GM10266 (cell line): ENCODE measurements around the gene MRPS14.

Source experiments
- DNase-seq: peaks from one replicate; pipeline ENCODE4 v3.0.0; 2012; ENCODE audit errors: extremely low spot score
- TF ChIP-seq, protein P1 (sequence below): IDR thresholded peaks from 2 replicates; pipeline ENCODE4 v1.5.1; 2012; ENCODE audit warnings: mild to moderate bottlenecking, low read depth; ENCODE audit not compliant: control insufficient read depth, insufficient read depth; ENCODE audit errors: missing control alignments

Gene MRPS14

DNA sequence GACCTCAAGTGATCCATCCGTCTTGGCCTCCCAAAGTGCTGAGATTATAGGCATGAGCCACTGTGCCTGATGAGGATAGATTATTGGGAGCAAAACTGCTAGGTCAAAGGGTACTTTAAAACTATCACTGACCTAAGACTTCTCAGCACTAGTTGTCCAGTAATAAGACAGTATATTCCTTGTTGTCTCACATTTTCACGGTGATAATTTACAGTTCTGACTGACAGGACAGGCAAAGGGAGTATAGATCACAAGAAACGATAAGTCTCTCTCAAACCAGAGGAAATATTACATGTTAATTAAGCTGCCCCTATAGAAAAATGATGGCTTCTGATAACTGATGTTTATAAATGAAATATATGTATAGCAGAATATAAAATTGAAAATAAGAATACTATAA is 3.7 kb downstream of the MRPS14 start:
- DNase-seq, result no peak
- TF ChIP-seq, protein P1, sequence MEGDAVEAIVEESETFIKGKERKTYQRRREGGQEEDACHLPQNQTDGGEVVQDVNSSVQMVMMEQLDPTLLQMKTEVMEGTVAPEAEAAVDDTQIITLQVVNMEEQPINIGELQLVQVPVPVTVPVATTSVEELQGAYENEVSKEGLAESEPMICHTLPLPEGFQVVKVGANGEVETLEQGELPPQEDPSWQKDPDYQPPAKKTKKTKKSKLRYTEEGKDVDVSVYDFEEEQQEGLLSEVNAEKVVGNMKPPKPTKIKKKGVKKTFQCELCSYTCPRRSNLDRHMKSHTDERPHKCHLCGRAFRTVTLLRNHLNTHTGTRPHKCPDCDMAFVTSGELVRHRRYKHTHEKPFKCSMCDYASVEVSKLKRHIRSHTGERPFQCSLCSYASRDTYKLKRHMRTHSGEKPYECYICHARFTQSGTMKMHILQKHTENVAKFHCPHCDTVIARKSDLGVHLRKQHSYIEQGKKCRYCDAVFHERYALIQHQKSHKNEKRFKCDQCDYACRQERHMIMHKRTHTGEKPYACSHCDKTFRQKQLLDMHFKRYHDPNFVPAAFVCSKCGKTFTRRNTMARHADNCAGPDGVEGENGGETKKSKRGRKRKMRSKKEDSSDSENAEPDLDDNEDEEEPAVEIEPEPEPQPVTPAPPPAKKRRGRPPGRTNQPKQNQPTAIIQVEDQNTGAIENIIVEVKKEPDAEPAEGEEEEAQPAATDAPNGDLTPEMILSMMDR, result no peak

DNA sequence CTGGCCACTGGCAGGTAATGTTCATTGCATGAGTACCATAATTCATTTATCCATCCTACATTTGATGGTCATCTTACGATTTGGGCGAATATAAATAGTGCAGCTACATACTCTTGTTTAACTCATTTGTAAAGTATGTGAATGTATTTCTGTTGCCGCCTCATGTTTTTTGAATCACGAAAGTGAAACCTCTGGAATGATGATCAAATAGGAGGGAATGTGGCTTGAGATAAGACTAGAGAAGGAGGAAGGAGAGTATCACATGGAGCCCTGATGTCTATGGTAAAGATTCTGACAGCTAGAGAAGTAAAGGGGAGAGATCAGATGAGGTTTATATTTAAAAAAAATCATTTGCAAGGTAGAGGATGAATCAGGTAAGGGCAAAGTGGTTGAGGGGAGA is 8.0 kb downstream of the MRPS14 start:
- DNase-seq, result no peak

DNA sequence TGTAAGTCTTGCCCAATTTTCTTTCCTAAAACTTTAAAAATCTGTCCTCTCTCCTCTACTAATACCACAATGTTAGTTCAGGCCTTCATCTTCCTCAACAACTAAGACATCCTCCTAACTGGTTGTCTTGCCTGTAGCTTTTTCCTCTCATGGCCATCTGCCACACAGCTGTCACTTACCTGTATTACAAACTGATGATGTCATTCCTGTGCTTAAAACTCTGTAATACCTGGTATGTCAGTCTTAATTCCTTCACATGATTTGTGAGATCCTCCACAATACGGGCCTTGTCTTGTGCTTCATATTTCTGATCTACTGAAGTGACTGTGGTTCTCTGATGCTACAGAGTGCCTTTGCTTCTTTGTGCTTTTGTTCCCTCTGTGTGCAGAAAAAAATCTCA is 9.8 kb downstream of the MRPS14 start:
- TF ChIP-seq, protein P1, result no peak
- no peak for DNase-seq

More for the DNA sequence above, 8.0 kb downstream of the MRPS14 start:
- TF ChIP-seq, protein P1, result no peak

DNA sequence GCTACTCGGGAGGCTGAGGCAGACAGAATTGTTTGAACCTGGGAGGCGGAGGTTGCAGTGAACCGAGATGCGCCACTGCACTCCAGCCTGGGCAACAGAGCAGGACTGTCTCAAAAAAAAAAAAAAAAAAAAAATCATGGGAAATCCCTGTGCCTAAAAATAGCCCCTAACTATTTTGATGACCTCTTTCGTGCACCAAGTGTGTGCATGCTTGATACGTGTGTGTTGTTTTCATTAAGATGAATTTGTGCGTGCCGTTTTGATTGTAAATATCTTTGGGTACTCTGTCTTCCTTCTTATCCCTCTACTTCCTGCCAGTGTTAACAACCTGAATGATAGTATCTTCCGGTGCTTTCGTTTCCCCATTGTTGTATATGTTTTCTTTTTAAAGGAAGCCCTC is 13.7 kb downstream of the MRPS14 start:
- DNase-seq, result no peak
- TF ChIP-seq, protein P1, result no peak

DNA sequence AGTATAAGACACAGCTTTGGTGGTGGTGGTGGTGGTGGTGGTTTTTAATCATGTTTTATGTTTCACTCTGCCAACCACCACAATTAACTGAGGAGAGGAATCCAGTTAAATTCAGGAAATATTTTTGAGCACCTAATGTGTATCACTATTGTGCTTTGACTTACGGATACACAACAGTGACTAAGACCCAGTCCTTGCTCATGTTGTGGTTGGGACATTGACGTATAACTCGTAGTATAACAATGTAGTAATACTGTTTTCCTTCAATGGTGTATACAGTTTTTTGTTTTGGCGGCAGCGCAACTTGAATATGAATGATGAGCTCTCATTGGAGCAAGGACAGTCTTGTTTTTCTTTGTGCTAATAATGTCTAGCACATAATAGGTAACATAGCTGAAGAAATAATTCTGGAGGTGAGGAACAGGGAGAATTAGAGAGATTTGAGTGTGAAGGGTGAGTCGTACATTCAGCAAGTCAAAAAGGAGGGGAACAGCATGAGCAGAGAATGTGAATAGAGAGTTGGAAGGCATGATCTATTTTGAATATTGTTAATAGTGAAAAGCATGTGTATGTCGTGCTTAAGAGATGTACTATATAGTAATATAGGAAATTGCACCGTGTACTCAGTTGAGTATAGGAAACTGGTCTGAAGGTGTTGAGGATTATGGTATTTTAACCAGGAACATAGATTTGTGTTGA is 18.0 kb downstream of the MRPS14 start:
- no peak for DNase-seq
- TF ChIP-seq, protein P1, result no peak

DNA sequence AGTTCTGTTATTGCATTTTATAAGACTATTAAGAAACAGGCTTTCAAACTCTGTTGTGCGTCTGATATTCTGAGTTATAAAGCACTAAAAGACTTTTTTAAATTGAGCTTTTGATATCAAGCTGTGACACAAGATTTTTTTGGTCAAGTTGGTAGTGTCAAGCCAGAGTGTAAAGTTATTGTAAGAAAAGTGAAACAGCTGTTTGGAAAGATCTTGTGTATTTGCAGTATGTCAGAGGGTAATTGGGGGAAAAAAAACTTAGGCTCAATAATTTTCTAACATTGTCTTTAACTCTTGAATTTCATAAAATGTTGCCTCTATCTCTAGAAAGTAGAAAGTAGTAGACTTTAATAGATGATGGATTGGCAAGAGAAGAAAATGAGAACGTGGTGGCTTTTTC is 19.7 kb downstream of the MRPS14 start:
- TF ChIP-seq, protein P1, result no peak
- no peak for DNase-seq

DNA sequence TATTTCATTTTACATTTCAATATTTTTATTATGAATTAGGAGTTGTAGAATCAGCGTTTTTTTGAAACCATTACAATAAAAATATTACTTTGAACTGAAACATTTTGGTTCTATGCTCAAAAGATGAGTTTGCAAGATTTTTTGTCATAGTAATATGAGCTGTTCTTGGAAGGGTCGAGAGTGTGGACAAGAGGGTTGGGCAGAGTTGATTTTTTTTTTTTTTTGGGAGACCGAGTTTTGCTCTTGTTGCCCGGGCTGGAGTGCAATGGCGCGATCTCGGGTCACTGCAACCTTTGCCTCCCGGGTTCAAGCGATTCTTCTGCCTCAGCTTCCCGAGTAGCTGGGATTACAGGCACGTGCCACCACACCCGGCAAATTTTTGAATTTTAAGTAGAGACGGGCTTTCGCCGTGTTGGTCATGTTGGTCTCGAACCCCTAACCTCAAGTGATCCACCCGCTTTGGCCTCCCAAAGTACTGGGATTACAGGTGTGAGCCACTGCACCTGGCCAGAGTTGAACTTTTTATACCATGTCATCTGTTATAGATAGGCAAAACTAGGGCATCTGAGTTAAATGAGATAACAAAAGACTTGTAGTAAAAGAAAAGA is 20.2 kb downstream of the MRPS14 start:
- DNase-seq, result no peak
- TF ChIP-seq, protein P1, result no peak
